SK-N-SH (cell line): Measurements from ENCODE around the gene RASA4B. TPM values are rescaled to one million over a fixed set of nuclear protein-coding genes. Genes with fewer than 3 reads are reported as not detected.

ENCODE experiments used
- CTCF ChIA-PET: fragments of 300-600, 350-600 bp; formaldehyde crosslinking; extraction: SDS; loops from one replicate; lab custom pipeline; 2021; lab: Yijun Ruan, JAX
- POLR2A ChIA-PET: fragments of 350-600 bp; sonication (Branson Sonifier 250); formaldehyde crosslinking; extraction: SDS; loops from one replicate; lab custom pipeline; 2020; ENCODE audit warnings: antibody characterized with exemption, inconsistent platforms; lab: Yijun Ruan, JAX
- DNase-seq: peaks from one replicate; pipeline ENCODE4 v3.0.0; 2012
- H2AFZ ChIP-seq: fragments of 200-600 bp; sonication (generic); 2 replicates; pipeline ENCODE4 v1.8.1; 2016; ENCODE audit warnings: antibody characterized with exemption, mild to moderate bottlenecking, low read depth
- H3F3A ChIP-seq: fragments of 200-600 bp; sonication (generic); replicated peaks from 2 replicates; pipeline ENCODE3; 2016; ENCODE audit warnings: antibody characterized with exemption, mild to moderate bottlenecking; ENCODE audit not compliant: insufficient read depth
- H3K27ac ChIP-seq, 2 experiments: fragments of 200-500 bp in 1 of 2; fragments of 200-600 bp in 1 of 2; sonication (Bioruptor generic) in 1 of 2; sonication (generic), shearing (Covaris generic) in 1 of 2; 2 replicates each; pipeline versions ENCODE4 v1.5.1 to v1.6.1; 2014 to 2016; ENCODE audit warnings: low read depth in 2 of 2, inconsistent platforms in 1 of 2, low read length in 1 of 2, mild to moderate bottlenecking in 1 of 2, mixed read lengths in 1 of 2
- H3K27me3 ChIP-seq: fragments of 200-600 bp; sonication (generic), shearing (Covaris generic); 2 replicates; pipeline ENCODE4 v1.6.1; 2016; ENCODE audit warnings: mixed run types; ENCODE audit not compliant: insufficient read depth
- H3K36me3 ChIP-seq, 2 experiments: fragments of 200-500 bp in 1 of 2; fragments of 200-600 bp in 1 of 2; sonication (Bioruptor generic) in 1 of 2; sonication (generic) in 1 of 2; replicated peaks in 1 of 2; 2 replicates each; pipeline versions ENCODE3 to v1.5.1; 2014 to 2016; ENCODE audit warnings: low read length in 1 of 2, mild to moderate bottlenecking in 1 of 2; ENCODE audit not compliant: insufficient read depth in 2 of 2, control insufficient read depth in 1 of 2
- H3K4me1 ChIP-seq, 2 experiments: fragments of 200-500 bp in 1 of 2; fragments of 200-600 bp in 1 of 2; sonication (Bioruptor generic) in 1 of 2; sonication (generic), shearing (Covaris generic) in 1 of 2; 2 replicates each; pipeline versions ENCODE4 v1.5.1 to v1.6.1; 2014 to 2016; ENCODE audit warnings: low read depth in 1 of 2, low read length in 1 of 2, mixed run types in 1 of 2; ENCODE audit not compliant: insufficient read depth in 2 of 2, control insufficient read depth in 1 of 2
- H3K4me2 ChIP-seq: fragments of 200-600 bp; sonication (generic), shearing (Covaris generic); 2 replicates; pipeline ENCODE4 v1.6.1; 2017; ENCODE audit warnings: mixed run types
- H3K4me3 ChIP-seq, 2 experiments: fragments of 200-500 bp in 1 of 2; fragments of 200-600 bp in 1 of 2; sonication (Bioruptor generic) in 1 of 2; sonication (generic), shearing (Covaris generic) in 1 of 2; 2 replicates each; pipeline versions ENCODE4 v1.5.1 to v1.8.1; 2014 to 2016; ENCODE audit warnings: low read depth in 2 of 2, inconsistent platforms in 1 of 2, low read length in 1 of 2, mild to moderate bottlenecking in 1 of 2, mixed read lengths in 1 of 2, moderate library complexity in 1 of 2
- H3K79me2 ChIP-seq: fragments of 200-600 bp; sonication (generic); 2 replicates; pipeline ENCODE4 v1.8.1; 2017; ENCODE audit warnings: mild to moderate bottlenecking; ENCODE audit not compliant: insufficient read depth
- H3K9ac ChIP-seq: fragments of 200-600 bp; sonication (generic); 2 replicates; pipeline ENCODE4 v1.6.1; 2017; ENCODE audit warnings: mixed run types
- H3K9me2 ChIP-seq: fragments of 200-600 bp; sonication (generic); 2 replicates; pipeline ENCODE4 v1.6.1; 2017; ENCODE audit warnings: mixed run types
- H3K9me3 ChIP-seq: fragments of 200-600 bp; sonication (generic); 2 replicates; pipeline ENCODE4 v1.6.1; 2017; ENCODE audit warnings: mixed run types, mild to moderate bottlenecking, moderate library complexity
- H4K20me1 ChIP-seq: fragments of 200-600 bp; sonication (generic); 2 replicates; pipeline ENCODE4 v1.6.1; 2017; ENCODE audit warnings: mild to moderate bottlenecking, mixed run types; ENCODE audit not compliant: insufficient read depth
- EZH2phosphoT487 ChIP-seq: fragments of 200-600 bp; sonication (generic); IDR thresholded peaks from 2 replicates; pipeline ENCODE4 v1.6.1; 2017; ENCODE audit warnings: low read depth, mixed run types, mild to moderate bottlenecking, antibody characterized with exemption, moderate library complexity, borderline replicate concordance
- FOXJ3 ChIP-seq: sonication (generic); formaldehyde crosslinking; IDR thresholded peaks from 2 replicates; pipeline ENCODE4 v1.5.1; 2020; ENCODE audit warnings: mild to moderate bottlenecking, missing genetic modification reagents
- JUND ChIP-seq: IDR thresholded peaks from 2 replicates; pipeline ENCODE4 v1.4.0; 2012
- NFIC ChIP-seq: IDR thresholded peaks from 2 replicates; pipeline ENCODE4 v1.4.0; 2012; ENCODE audit warnings: borderline replicate concordance
- PBX3 ChIP-seq: IDR thresholded peaks from 2 replicates; pipeline ENCODE4; 2012
- REST ChIP-seq: IDR thresholded peaks from 2 replicates; pipeline ENCODE4 v1.6.1; 2012; ENCODE audit warnings: mild to moderate bottlenecking, low read depth, low read length, moderate library complexity
- SMC3 ChIP-seq: IDR thresholded peaks from 2 replicates; pipeline ENCODE4 v1.6.1; 2012; ENCODE audit warnings: low read depth, low read length, improper control_type of control experiment
- TAF1 ChIP-seq: IDR thresholded peaks from 2 replicates; pipeline ENCODE4 v1.6.1; 2012; ENCODE audit warnings: low read depth, mild to moderate bottlenecking, low read length, moderate library complexity, borderline replicate concordance
- TCF12 ChIP-seq: IDR thresholded peaks from 2 replicates; pipeline ENCODE4 v1.4.0; 2012
- TEAD4 ChIP-seq: IDR thresholded peaks from 2 replicates; pipeline ENCODE4 v1.4.0; 2012; ENCODE audit warnings: mild to moderate bottlenecking, borderline replicate concordance; ENCODE audit not compliant: insufficient read depth
- YY1 ChIP-seq: IDR thresholded peaks from 2 replicates; pipeline ENCODE4 v1.4.0; 2012; ENCODE audit warnings: low read depth, mild to moderate bottlenecking
- ZBTB33 ChIP-seq: IDR thresholded peaks from 2 replicates; pipeline ENCODE4 v1.4.0; 2012; ENCODE audit warnings: low read depth, borderline replicate concordance
- WGBS: methylation state at CpG from one replicate; pipeline ENCODE4 v1.1.6; 2017; ENCODE audit warnings: low lambda C conversion rate; 5-methylcytosine and 5-hydroxymethylcytosine counted together
- polyA plus RNA-seq, 3 experiments: library from polyadenylated mRNA; depleted of rRNA; stranded (reverse); fragments of >200 nt; gene quantifications; 2 replicates each; pipeline ENCODE4 v1.2.3, GENCODE V29; 2012

Gene RASA4B
- polyA plus RNA-seq, 1 of the 3 experiments (the other 2 are of a cell fraction): 19.5 TPM

GRCh38 chr7:102460467-102460866, 57.1 kb downstream of the RASA4B start:
- ChIA-PET POLR2A (no interaction called here), CTCF (interaction anchor here (0.6 to 1.7 kb wide), 3 partner anchors 48 to 75 kb away, joined by 3 to 5 read pairs (median 3); no protein-coding TSS in a partner anchor)
- peaks cover 13% of the 10 kb centered on the region for H3F3A ChIP-seq
- H3K79me2 ChIP-seq: peaks cover 41% of the 10 kb centered on the region
- H3K36me3 ChIP-seq: peaks cover 9 to 19% of the 10 kb centered on the region in 2 experiments
- H3K4me2 ChIP-seq: no peak overlapping the region
- H3K9ac ChIP-seq: no peak overlapping the region
- 0 out of 2 replicates have a peak, but pooled peaks cover 9% of the 10 kb centered on the region for H4K20me1 ChIP-seq
- no peak for DNase-seq
- TF ChIP-seq PBX3 (no peak), SMC3 (no peak), YY1 (no peak), NFIC (no peak), EZH2phosphoT487 (no peak), TCF12 (no peak), TAF1 (no peak), JUND (no peak), FOXJ3 (CRISPR knock-in tag) (no peak), TEAD4 (no peak), REST (no peak), ZBTB33 (no peak)
- H3K4me1 ChIP-seq: peaks cover 4 to 9% of the 10 kb centered on the region in 2 experiments; a peak in 3 of 4 replicates
- H3K4me3 ChIP-seq: no peak overlapping the region
- H3K27me3 ChIP-seq: no peaks in the 10 kb centered on the region
- no peaks in the 10 kb centered on the region for H3K9me2 ChIP-seq
- H3K9me3 ChIP-seq: no peaks in the 10 kb centered on the region
- no peak overlapping the region for H3K27ac ChIP-seq
- WGBS: 89% methylated on average over 8 of the region's 8 CpGs
- H2AFZ ChIP-seq: no peak overlapping the region
